Thyroid gland (tissue), 4 donors: Measurements from ENCODE around the gene TMEM9B.

Experiments
- POLR2A ChIP-seq, 2 donors: fragments of 450-650 bp; IDR thresholded peaks; one replicate each; pipeline ENCODE4 v1.6.1; 2017; ENCODE audit warnings: antibody characterized with exemption in 2 of 2, mild to moderate bottlenecking in 2 of 2, moderate library complexity in 1 of 2
- TF ChIP-seq, protein P1 (sequence below), 6 experiments: fragments of 200-600 bp in 3 of 6; fragments of 450-650 bp in 3 of 6; sonication (generic) in 3 of 6; IDR thresholded peaks; one replicate each; pipeline ENCODE4 v1.5.1; 2016 to 2019; ENCODE audit warnings: antibody characterized with exemption in 6 of 6, mild to moderate bottlenecking in 2 of 6, inconsistent platforms in 1 of 6, moderate library complexity in 1 of 6

DNA sequence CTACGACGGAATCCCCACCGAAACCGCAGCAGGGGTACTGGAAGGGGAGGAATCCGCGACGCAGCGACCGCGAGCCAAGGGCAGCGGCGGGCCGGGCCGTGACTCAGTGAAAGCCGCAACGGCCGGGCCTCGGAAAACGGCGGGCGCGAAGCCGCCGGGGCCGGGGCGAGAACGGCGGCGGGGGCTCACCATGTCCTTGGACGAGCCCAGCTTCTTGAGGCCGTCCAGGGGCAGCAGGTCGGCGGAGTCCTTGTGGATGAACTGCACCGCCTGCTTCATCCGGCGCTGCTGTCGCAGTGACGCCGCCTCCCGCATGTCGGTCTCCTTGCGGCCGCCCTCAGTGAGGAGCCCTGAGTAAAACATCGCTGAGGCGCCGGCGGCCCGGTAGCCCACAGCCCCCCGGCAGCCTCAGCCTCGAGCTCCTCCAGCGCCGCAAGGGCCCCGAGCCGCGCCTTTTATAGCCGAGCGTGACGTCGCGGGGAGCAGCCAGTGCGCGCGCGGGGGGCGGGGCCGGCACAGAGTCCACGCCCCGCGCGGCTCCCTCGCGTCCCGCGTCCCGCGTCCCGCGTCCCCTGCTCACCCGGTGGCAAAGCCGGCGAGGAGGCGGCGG is 39.4 kb upstream of the TMEM9B start, which contains the start of gene NRIP3:
- TF ChIP-seq, protein P1, sequence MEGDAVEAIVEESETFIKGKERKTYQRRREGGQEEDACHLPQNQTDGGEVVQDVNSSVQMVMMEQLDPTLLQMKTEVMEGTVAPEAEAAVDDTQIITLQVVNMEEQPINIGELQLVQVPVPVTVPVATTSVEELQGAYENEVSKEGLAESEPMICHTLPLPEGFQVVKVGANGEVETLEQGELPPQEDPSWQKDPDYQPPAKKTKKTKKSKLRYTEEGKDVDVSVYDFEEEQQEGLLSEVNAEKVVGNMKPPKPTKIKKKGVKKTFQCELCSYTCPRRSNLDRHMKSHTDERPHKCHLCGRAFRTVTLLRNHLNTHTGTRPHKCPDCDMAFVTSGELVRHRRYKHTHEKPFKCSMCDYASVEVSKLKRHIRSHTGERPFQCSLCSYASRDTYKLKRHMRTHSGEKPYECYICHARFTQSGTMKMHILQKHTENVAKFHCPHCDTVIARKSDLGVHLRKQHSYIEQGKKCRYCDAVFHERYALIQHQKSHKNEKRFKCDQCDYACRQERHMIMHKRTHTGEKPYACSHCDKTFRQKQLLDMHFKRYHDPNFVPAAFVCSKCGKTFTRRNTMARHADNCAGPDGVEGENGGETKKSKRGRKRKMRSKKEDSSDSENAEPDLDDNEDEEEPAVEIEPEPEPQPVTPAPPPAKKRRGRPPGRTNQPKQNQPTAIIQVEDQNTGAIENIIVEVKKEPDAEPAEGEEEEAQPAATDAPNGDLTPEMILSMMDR (IDR thresholded peaks at IDR 0.05), result peak in 1 of 6 experiments; percentile 4
- TF ChIP-seq POLR2A (IDR thresholded peaks at IDR 0.05), result peak in 1 of 2 donors; percentile 35
